ENCODE results near the gene METAP2.

METAP2 gene

GRCh38 chr12:95549392-95550084 lies 75.6 kb downstream of the METAP2 start:
- no peak for TF ChIP-seq CTCF (IDR thresholded peaks at IDR 0.05; ENCODE audit: extremely low read depth, missing control alignments)
- no peak for DNase-seq (ENCODE audit: low spot score)

- no peak for DNase-seq (ENCODE audit: low spot score)
- TF ChIP-seq CTCF (IDR thresholded peaks at IDR 0.05; ENCODE audit: extremely low read depth, missing control alignments) = no peak
These were observed 77.4 kb downstream of the METAP2 start, which contains the start of gene USP44 for GRCh38 chr12:95551305-95551704. TSS of gene USP44 (minus strand) at chr12:95551476. CDS start at chr12:95534256, 17,220 bp downstream.

GRCh38 chr12:95551913-95552516 lies 78.1 kb downstream of the METAP2 start:
- no peak for TF ChIP-seq CTCF (IDR thresholded peaks at IDR 0.05; ENCODE audit: extremely low read depth, missing control alignments)
- DNase-seq (ENCODE audit: low spot score) = no peak

- no peak for DNase-seq (ENCODE audit: low spot score)
- no peak for TF ChIP-seq CTCF (IDR thresholded peaks at IDR 0.05; ENCODE audit: extremely low read depth, missing control alignments)
These were observed 79.4 kb downstream of the METAP2 start for GRCh38 chr12:95553197-95553943.

- DNase-seq (ENCODE audit: low spot score) = no peak
- TF ChIP-seq CTCF (IDR thresholded peaks at IDR 0.05; ENCODE audit: extremely low read depth, missing control alignments) = no peak
These were observed 80.7 kb downstream of the METAP2 start for GRCh38 chr12:95554532-95555071.

- no peak for TF ChIP-seq CTCF (IDR thresholded peaks at IDR 0.05; ENCODE audit: extremely low read depth, missing control alignments)
- DNase-seq (ENCODE audit: low spot score) = no peak
These were observed 83.7 kb downstream of the METAP2 start for GRCh38 chr12:95557625-95558024.

Measured in GM20000 (cell line).